H1 (cell line): Measurements from ENCODE around the gene SUMF1. TPM values are rescaled to one million over a fixed set of nuclear protein-coding genes. Genes with fewer than 3 reads are reported as not detected.

Experiments used
- CTCF ChIA-PET: fragments of 300-600 bp; sonication (Branson Sonifier 250); formaldehyde crosslinking; loops from one replicate; lab custom pipeline; 2021; ENCODE audit not compliant: partially characterized antibody; lab: Charles Lee
- POLR2A ChIA-PET: fragments of 300-600 bp; sonication (Branson Sonifier 250); formaldehyde crosslinking; loops from one replicate; lab custom pipeline; 2021; ENCODE audit warnings: inconsistent platforms; ENCODE audit not compliant: partially characterized antibody; lab: Charles Lee
- DNase-seq, 2 experiments: peaks; one replicate each; pipeline versions ENCODE4 v3.0.0 to v3.0.0-alpha.2; 2010 to 2022; ENCODE audit warnings: low spot score in 2 of 2, low read depth in 1 of 2, mixed read lengths in 1 of 2
- FAIRE-seq: peaks from 2 replicates; lab custom pipeline; 2011; peaks lifted over from hg19 to GRCh38; lab: Jason Lieb, UNC
- H2AFZ ChIP-seq: 2 replicates; pipeline ENCODE4 v1.8.1; 2012; ENCODE audit warnings: low read length, inconsistent platforms
- H2AK5ac ChIP-seq: 2 replicates; pipeline ENCODE4 v1.6.1; 2013; ENCODE audit warnings: low read depth, low read length
- H2BK120ac ChIP-seq: replicated peaks from 2 replicates; pipeline ENCODE3; 2013; ENCODE audit warnings: low read depth, low read length, inconsistent platforms
- H2BK12ac ChIP-seq: 2 replicates; pipeline ENCODE4 v1.6.1; 2013; ENCODE audit warnings: low read depth, low read length
- H2BK15ac ChIP-seq: 2 replicates; pipeline ENCODE4 v1.6.1; 2013; ENCODE audit warnings: low read length
- H2BK20ac ChIP-seq: 2 replicates; pipeline ENCODE4 v1.6.1; 2013; ENCODE audit warnings: low read length
- H2BK5ac ChIP-seq: 2 replicates; pipeline ENCODE4 v1.6.1; 2013; ENCODE audit warnings: low read depth, low read length
- H3K14ac ChIP-seq: 2 replicates; pipeline ENCODE4 v1.6.1; 2013; ENCODE audit warnings: inconsistent platforms; ENCODE audit not compliant: insufficient read length
- H3K18ac ChIP-seq: 2 replicates; pipeline ENCODE4 v1.6.1; 2013; ENCODE audit warnings: low read length; ENCODE audit errors: extremely low read depth
- H3K23ac ChIP-seq: 2 replicates; pipeline ENCODE4 v1.6.1; 2013; ENCODE audit warnings: inconsistent platforms; ENCODE audit not compliant: insufficient read length
- H3K23me2 ChIP-seq: 2 replicates; pipeline ENCODE4 v1.6.1; 2013; ENCODE audit warnings: low read depth, low read length
- H3K27ac ChIP-seq: 2 replicates; pipeline ENCODE4 v1.6.1; 2011; ENCODE audit warnings: low read depth, low read length, inconsistent platforms
- H3K27me3 ChIP-seq, 4 experiments: replicated peaks in 1 of 4; 1 replicate in 1 of 4; 2 replicates in 3 of 4; pipeline versions ENCODE4 v1.6.1 to v1.8.1; 2011 to 2013; ENCODE audit warnings: low read length in 3 of 4, mild to moderate bottlenecking in 3 of 4, inconsistent platforms in 2 of 4, mixed read lengths in 2 of 4, moderate library complexity in 1 of 4; ENCODE audit not compliant: control insufficient read depth in 3 of 4, insufficient read depth in 3 of 4; ENCODE audit errors: extremely low read depth in 1 of 4
- H3K36me3 ChIP-seq, 4 experiments: 2 replicates each; pipeline versions ENCODE4 v1.6.1 to v1.8.1; 2011 to 2013; ENCODE audit warnings: mild to moderate bottlenecking in 4 of 4, low read length in 3 of 4, moderate library complexity in 2 of 4, control low read depth in 1 of 4, inconsistent platforms in 1 of 4; ENCODE audit not compliant: insufficient read depth in 4 of 4, control insufficient read depth in 2 of 4
- H3K4ac ChIP-seq: replicated peaks from 2 replicates; pipeline ENCODE3; 2013; ENCODE audit warnings: low read length, low read depth, mixed read lengths, inconsistent platforms; ENCODE audit not compliant: insufficient read length
- H3K4me1 ChIP-seq, 4 experiments: replicated peaks in 1 of 4; 1 replicate in 1 of 4; 2 replicates in 3 of 4; pipeline versions ENCODE4 v1.6.1 to v1.8.1; 2011 to 2013; ENCODE audit warnings: low read length in 3 of 4, inconsistent platforms in 2 of 4, mixed read lengths in 1 of 4; ENCODE audit not compliant: insufficient read depth in 4 of 4, control insufficient read depth in 3 of 4
- H3K4me2 ChIP-seq, 2 experiments: 2 replicates each; pipeline versions ENCODE4 v1.6.1 to v1.8.1; 2011 to 2013; ENCODE audit warnings: low read depth in 2 of 2, low read length in 2 of 2, control low read depth in 1 of 2, inconsistent platforms in 1 of 2, mild to moderate bottlenecking in 1 of 2; ENCODE audit not compliant: insufficient read depth in 1 of 2
- H3K4me3 ChIP-seq, 4 experiments: fragments of 200-600, 300-600 bp in 1 of 4; sonication (generic), shearing (Covaris generic), sonication (Bioruptor Twin) in 1 of 4; 2 replicates each; pipeline versions ENCODE4 v1.5.1 to v1.8.1; 2011 to 2016; ENCODE audit warnings: low read length in 4 of 4, low read depth in 3 of 4, control low read depth in 2 of 4, inconsistent platforms in 2 of 4, mild to moderate bottlenecking in 2 of 4, mixed read lengths in 1 of 4, moderate library complexity in 1 of 4; ENCODE audit not compliant: insufficient read depth in 2 of 4; ENCODE audit errors: extremely low read depth in 1 of 4
- H3K56ac ChIP-seq: replicated peaks from 2 replicates; pipeline ENCODE3; 2013; ENCODE audit warnings: low read depth, mild to moderate bottlenecking, mixed read lengths, low read length, inconsistent platforms; ENCODE audit not compliant: insufficient read length
- H3K79me1 ChIP-seq: 2 replicates; pipeline ENCODE4 v1.6.1; 2013; ENCODE audit warnings: low read depth, low read length, control low read depth
- H3K79me2 ChIP-seq, 2 experiments: 2 replicates each; pipeline versions ENCODE4 v1.6.1 to v1.8.1; 2012 to 2013; ENCODE audit warnings: low read length in 2 of 2, mild to moderate bottlenecking in 2 of 2, inconsistent platforms in 1 of 2; ENCODE audit not compliant: insufficient read depth in 2 of 2, control insufficient read depth in 1 of 2
- H3K9ac ChIP-seq, 4 experiments: replicated peaks in 1 of 4; 1 replicate in 1 of 4; 2 replicates in 3 of 4; pipeline versions ENCODE4 v1.6.1 to v1.8.1; 2011 to 2013; ENCODE audit warnings: low read depth in 3 of 4, low read length in 3 of 4, control low read depth in 2 of 4, mild to moderate bottlenecking in 2 of 4, moderate library complexity in 2 of 4, inconsistent platforms in 1 of 4; ENCODE audit errors: extremely low read depth in 1 of 4
- H3K9me3 ChIP-seq, 2 experiments: 2 replicates each; pipeline versions ENCODE4 v1.6.1 to v1.8.1; 2012 to 2013; ENCODE audit warnings: mild to moderate bottlenecking in 2 of 2, moderate library complexity in 2 of 2, control low read depth in 1 of 2, inconsistent platforms in 1 of 2, low read depth in 1 of 2, low read length in 1 of 2, mixed read lengths in 1 of 2; ENCODE audit not compliant: insufficient read depth in 2 of 2
- H4K20me1 ChIP-seq, 2 experiments: replicated peaks in 1 of 2; 2 replicates each; pipeline versions ENCODE3 to v1.8.1; 2011 to 2013; ENCODE audit warnings: inconsistent platforms in 2 of 2, low read length in 2 of 2, mild to moderate bottlenecking in 1 of 2; ENCODE audit not compliant: insufficient read depth in 2 of 2, control insufficient read depth in 1 of 2
- H4K5ac ChIP-seq: 2 replicates; pipeline ENCODE4 v1.6.1; 2013; ENCODE audit warnings: low read length, low read depth, mixed read lengths, inconsistent platforms; ENCODE audit not compliant: insufficient read length
- H4K8ac ChIP-seq: 2 replicates; pipeline ENCODE4 v1.8.0; 2013; ENCODE audit warnings: mild to moderate bottlenecking, moderate library complexity, low read length, inconsistent platforms; ENCODE audit not compliant: insufficient read depth; ENCODE audit errors: extremely low read depth
- H4K91ac ChIP-seq: replicated peaks from 2 replicates; pipeline ENCODE3; 2013; ENCODE audit warnings: low read length, mixed read lengths, inconsistent platforms; ENCODE audit not compliant: insufficient read length
- BCL11A ChIP-seq, 2 experiments: IDR thresholded peaks; one replicate each; pipeline ENCODE4 v1.6.1; 2011; ENCODE audit warnings: low read depth in 2 of 2, low read length in 2 of 2, mild to moderate bottlenecking in 2 of 2
- CHD1 ChIP-seq: IDR thresholded peaks from 2 replicates; pipeline ENCODE4 v1.6.1; 2012; ENCODE audit warnings: low read depth, low read length, improper control_type of control experiment
- EZH2 ChIP-seq: fragments of 200-600 bp; sonication (generic); IDR thresholded peaks from 2 replicates; pipeline ENCODE4 v1.7.1; 2012; ENCODE audit warnings: low read depth, mild to moderate bottlenecking, moderate library complexity, low read length, inconsistent platforms; ENCODE audit not compliant: severe bottlenecking
- GABPA ChIP-seq: IDR thresholded peaks from 2 replicates; pipeline ENCODE4 v1.6.1; 2011; ENCODE audit warnings: mild to moderate bottlenecking, low read length, moderate library complexity, borderline replicate concordance; ENCODE audit not compliant: insufficient read depth
- KDM5A ChIP-seq: fragments of 200-600 bp; IDR thresholded peaks from 2 replicates; pipeline ENCODE4 v1.7.1; 2012; ENCODE audit warnings: mild to moderate bottlenecking, low read length, inconsistent platforms, mixed read lengths
- SIX5 ChIP-seq: IDR thresholded peaks from 2 replicates; pipeline ENCODE4 v1.6.1; 2011; ENCODE audit warnings: mild to moderate bottlenecking, low read depth, low read length
- WGBS, 2 experiments: shearing (Covaris generic) in 1 of 2; methylation state at CpG; one replicate each; pipeline versions ENCODE4 v1.1.6 to v1.1.7; 2013 to 2015; ENCODE audit warnings: low lambda C conversion rate in 2 of 2, mixed read lengths in 2 of 2, inconsistent platforms in 1 of 2, low coverage in 1 of 2, missing lambda C conversion rate in 1 of 2; ENCODE audit not compliant: insufficient replicate concordance in 2 of 2, insufficient coverage in 1 of 2, insufficient read length in 1 of 2; ENCODE audit errors: extremely low coverage in 1 of 2, missing lambda C conversion rate in 1 of 2; 5-methylcytosine and 5-hydroxymethylcytosine counted together
- polyA plus RNA-seq, 7 experiments: library from polyadenylated mRNA; depleted of rRNA in 3 of 7; stranded (reverse) in 5 of 7; unstranded in 2 of 7; fragments of >200 nt in 5 of 7; fragments of 200-250 nt in 2 of 7; gene quantifications; 1 replicate in 5 of 7; 2 replicates in 1 of 7; 4 replicates in 1 of 7; pipeline versions ENCODE4 v1.2.1 to v1.2.3, GENCODE V29; 2011 to 2013; ENCODE audit warnings: missing spikeins in 2 of 7, mixed read lengths in 2 of 7
- total RNA-seq: library from RNA; stranded (reverse); fragmentation: NEBNext Ultra II Directional; extraction: Animal tissue kit (Norgen Biotek cat#: 25700); gene quantifications from 2 replicates; pipeline ENCODE4 v1.2.1, GENCODE V29; 2021

Gene SUMF1
- total and polyA plus RNA-seq, 2 of the 8 experiments (the other 6 are each of a cell fraction or from before 2014, with no cell fraction given) = 12.5 to 15.0 TPM

- no peak overlapping the region for H2BK15ac ChIP-seq
- H3K27ac ChIP-seq = no peak overlapping the region
- CTCF ChIA-PET = no interaction called here
- H3K9ac ChIP-seq = no peak overlapping the region
- POLR2A ChIA-PET = no interaction called here
- H4K5ac ChIP-seq = no peak overlapping the region
- no peak overlapping the region for H2AFZ ChIP-seq
- H3K23ac ChIP-seq = no peak overlapping the region
- no peaks in the 10 kb centered on the region for H3K23me2 ChIP-seq
- H3K4ac ChIP-seq = no peak overlapping the region
- WGBS, 2 experiments = 81% methylated on average over 4 of the region's 4 CpGs; no CpG with 5 or more reads in 1 of the 2 experiments
- H2BK120ac ChIP-seq = no peak overlapping the region
- no peaks in the 10 kb centered on the region for H3K9me3 ChIP-seq
- no peak overlapping the region for H3K56ac ChIP-seq
- H4K20me1 ChIP-seq = no peaks in the 10 kb centered on the region
- no peak for FAIRE-seq
- no peak for TF ChIP-seq EZH2
- TF ChIP-seq BCL11A (IDR thresholded peaks at IDR 0.05; ENCODE audit: low read depth in 2 of 2, low read length in 2 of 2) = no peak
- no peak for TF ChIP-seq GABPA
- no peak for TF ChIP-seq SIX5
- no peak for TF ChIP-seq KDM5A
- no peak for TF ChIP-seq CHD1
- H3K14ac ChIP-seq = no peak overlapping the region
- H3K4me2 ChIP-seq = no peak overlapping the region
- H3K18ac ChIP-seq = no peak overlapping the region
- H4K91ac ChIP-seq = no peak overlapping the region
- no peak overlapping the region for H3K4me3 ChIP-seq
- H3K79me2 ChIP-seq = no peaks in the 10 kb centered on the region
- no peaks in the 10 kb centered on the region for H3K4me1 ChIP-seq
- H2BK12ac ChIP-seq = no peak overlapping the region
- H2BK5ac ChIP-seq = no peak overlapping the region
- H3K36me3 ChIP-seq = peaks cover 0 to 7% (median 0%) of the 10 kb centered on the region in 4 experiments; a peak in 4 of 8 replicates
- H3K79me1 ChIP-seq = no peaks in the 10 kb centered on the region
- no peak overlapping the region for H2BK20ac ChIP-seq
- H4K8ac ChIP-seq = no peak overlapping the region
- no peaks in the 10 kb centered on the region for H3K27me3 ChIP-seq
- H2AK5ac ChIP-seq = no peak overlapping the region
- DNase-seq = no peak
Observed at GRCh38 chr3:4410606-4411005, 56.5 kb downstream of the SUMF1 start.
